GM21576 (cell line): ENCODE measurements around the gene CCDC85C.

ENCODE experiments used
- ATAC-seq: cut with Tn5 transposase; IDR thresholded peaks from one replicate; pipeline ENCODE4 v1.9.1; 2021; ENCODE audit warnings: mild to moderate bottlenecking, moderate library complexity; ENCODE audit not compliant: unreplicated experiment

Gene CCDC85C

GRCh38 chr14:99562856-99563748 lies 40.9 kb downstream of the CCDC85C start:
- ATAC-seq = no peak

DNA sequence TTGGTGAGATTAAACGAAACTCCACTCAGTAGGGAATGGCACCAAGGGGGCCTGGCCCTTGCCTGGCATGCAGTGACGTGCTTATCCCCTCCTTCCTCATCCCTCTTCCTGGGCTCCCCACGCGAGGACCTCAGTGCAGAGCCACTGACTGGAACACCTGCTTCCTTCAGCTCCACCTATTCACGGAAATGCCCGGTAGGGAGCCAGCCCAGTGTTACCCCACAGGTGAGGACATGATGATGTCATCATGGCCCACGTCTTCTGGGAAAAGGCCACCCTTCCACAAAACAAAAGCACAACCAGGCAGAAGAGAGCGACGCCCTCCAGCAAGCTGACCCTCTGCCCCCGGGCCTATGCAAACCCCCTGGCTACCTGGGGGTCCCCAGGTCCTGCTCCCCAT lies 42.1 kb downstream of the CCDC85C start:
- no peak for ATAC-seq

DNA sequence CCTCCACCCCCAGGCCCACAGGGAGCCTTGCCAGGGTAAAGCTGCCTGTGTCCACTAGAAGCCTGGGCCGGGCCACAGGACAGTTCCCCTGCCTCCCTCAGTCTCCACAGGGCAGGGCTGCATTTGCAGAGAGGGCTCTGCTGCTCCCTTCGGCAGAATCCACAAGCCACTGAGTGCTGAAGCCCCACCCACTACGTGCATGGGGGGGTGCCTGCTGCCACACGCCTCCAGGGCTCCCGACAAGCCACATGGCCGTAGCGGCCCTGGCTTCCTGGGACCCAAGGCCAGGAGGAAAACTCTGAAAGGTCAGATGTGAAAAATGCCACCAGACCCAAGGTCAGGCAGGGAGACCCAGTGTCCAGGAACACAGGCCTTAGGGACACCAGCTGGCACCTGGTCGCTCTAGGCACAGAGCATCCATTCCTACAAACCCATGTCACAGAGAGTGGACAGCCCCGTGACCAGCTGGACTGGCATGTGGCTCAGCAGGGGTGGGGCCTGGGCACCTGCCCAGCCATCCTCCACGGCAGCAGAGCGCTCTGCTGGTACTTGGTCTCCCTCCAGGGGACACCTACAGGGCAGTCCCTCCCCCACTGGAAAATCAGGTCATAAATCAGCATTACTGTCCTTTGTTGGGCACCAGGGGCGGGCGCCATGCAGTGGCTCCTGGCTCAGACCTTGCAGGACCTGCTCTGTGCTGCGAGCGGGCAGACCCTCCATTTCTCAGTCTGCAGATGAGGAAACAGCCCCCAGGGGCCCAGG lies 42.9 kb downstream of the CCDC85C start:
- ATAC-seq = no peak

DNA sequence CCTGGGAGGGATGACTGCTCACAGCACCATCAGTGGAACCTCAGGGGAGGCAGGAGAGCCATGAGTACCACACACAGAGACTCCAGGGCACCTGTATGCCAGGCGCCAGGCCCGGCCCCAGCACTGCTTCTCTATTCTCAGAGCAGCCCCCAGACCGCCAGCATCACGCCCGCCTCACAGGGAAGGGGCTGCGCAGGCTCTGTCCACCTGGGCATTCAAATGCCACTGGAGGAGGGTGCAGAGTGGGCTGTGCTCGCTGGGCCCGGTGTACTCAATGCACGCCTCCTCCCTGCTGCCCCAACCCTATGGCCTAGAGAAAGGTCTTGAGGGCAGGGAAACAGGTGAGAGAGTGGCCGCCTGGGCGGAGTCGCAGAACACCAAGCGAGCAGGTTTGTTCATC lies 43.6 kb downstream of the CCDC85C start:
- no peak for ATAC-seq

DNA sequence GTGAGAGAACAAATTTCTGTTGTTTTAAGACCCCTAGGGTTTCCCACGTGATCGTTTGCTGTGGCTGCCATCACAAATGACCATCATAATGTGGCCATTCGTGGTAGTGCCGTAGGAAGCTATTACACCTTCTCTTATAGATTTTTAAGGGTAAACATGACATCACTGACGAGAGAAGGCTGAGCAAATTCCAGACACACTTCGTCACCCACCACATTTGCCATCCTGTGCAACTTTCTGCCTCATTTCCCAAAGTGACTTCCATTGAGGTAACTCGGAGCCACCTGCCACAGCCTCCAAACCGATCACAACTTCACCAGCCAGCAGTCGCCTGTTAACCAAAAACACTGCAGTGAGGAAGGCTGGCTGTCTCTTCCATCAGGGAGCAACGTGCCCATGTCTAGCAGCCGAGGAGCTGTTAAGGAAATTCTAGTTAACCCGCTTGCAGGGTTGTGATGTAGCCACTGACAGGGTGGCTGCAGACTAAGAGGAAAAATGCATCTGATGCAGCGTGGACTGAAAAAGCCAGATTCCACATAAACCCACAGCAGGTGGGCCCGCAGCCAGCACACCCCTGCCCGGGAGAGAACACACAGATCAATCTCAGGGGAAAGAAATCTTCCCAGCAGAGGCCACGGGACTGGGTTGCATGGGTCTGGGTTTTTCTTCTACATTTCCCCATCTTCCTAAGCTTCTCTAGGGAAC lies 44.6 kb downstream of the CCDC85C start:
- ATAC-seq = no peak

GRCh38 chr14:99556134-99556791 lies 47.7 kb downstream of the CCDC85C start:
- no peak for ATAC-seq

GRCh38 chr14:99554757-99555531 lies 49.1 kb downstream of the CCDC85C start:
- ATAC-seq = no peak

- ATAC-seq = no peak
These were observed 49.8 kb downstream of the CCDC85C start for GRCh38 chr14:99554184-99554583.

GRCh38 chr14:99552572-99553216 lies 51.3 kb downstream of the CCDC85C start:
- ATAC-seq = no peak

DNA sequence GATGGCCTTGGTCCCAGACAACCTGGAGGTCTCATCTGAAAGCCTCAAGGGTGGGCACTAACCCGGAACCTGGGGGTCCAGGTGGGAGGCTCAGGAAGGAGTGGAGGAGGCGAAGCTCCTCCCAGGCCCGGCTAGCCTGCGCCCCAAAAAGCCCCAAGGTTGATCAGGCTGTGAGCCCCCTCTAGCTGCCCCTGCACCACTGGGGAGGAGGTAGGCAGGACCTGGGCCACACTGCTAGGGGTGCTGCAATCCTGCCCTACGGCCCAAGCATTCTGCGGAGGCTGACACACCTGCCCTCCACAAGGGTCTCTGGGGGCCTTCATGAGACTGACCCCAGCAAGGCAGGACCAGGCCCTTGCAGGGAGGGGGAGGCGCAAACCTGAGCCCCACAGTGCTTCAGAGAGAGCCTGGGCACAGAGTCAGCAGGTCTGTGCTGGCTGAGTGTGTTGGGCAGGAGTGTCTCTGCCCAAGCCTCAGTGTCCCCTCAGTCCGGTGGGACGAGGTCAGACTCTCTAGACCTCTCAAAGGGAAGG lies 51.9 kb downstream of the CCDC85C start:
- ATAC-seq = no peak

DNA sequence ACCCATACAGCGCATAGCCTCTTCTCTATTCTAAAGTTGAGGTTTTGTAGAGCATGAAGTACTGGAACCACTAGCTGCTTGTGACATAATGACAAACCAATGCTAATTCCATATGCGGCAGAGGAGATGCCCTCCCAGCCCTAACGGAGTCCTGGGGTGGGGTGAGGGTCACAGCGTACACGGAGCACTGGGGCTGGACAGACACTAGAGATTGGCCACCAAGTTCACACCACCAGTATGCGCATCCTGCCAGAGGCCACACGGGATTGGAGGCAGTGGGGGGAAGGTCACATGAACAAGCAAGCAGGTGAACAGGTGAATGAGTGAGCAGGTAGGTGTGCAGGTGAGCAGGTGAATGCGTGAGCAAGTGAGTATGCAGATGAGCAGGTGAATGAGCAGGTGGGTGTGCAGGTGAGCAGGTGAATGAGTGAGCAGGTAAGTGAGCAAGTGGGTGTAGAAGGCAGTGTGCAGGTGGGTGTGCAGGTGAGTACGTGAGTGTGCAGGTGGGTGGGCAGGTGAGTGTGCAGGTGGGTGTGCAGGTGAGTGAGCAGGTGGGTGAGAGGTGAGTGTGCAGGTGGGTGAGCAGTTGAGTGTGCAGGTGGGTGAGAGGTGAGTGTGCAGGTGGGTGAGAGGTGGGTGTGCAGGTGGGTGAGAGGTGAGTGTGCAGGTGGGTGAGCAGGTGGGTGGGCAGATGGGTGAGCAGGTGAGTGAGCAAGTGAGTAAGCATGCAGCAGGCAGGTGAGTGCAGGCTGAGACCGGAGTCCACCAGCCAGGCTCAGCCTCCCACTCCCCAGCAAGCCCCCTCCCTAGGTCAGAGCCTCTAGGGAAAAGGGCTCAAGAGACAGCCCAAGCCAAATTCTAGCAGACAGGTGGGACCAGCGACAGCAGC lies 52.7 kb downstream of the CCDC85C start:
- ATAC-seq = no peak

DNA sequence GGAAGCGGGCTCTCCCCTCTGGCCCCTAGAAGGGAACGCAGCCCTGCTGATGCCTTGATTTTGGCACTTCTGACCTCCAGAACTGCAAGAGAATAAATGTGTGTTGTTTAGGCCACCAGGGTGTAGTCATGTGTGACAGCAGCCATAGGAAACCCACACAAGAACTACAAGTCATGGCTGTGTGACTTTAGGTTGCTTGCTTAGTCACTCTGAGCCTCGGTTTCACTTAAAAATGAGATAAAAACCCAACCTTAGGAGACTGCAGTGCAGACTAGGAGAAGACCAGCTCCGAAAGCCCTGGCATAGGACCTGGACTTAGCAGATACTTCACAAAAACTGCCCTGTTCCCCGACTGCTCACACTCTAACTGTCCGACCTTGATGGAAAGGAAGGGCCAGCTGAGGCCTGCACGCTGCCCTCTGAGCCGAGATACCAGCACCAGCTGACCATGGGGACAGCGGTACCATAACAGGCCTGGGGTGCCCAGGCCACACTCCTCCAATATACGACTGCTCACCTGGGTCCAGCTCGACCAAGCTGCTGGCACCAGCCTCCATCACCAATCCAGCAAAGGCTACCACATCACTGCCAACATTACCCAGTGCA lies 53.5 kb downstream of the CCDC85C start:
- no peak for ATAC-seq

DNA sequence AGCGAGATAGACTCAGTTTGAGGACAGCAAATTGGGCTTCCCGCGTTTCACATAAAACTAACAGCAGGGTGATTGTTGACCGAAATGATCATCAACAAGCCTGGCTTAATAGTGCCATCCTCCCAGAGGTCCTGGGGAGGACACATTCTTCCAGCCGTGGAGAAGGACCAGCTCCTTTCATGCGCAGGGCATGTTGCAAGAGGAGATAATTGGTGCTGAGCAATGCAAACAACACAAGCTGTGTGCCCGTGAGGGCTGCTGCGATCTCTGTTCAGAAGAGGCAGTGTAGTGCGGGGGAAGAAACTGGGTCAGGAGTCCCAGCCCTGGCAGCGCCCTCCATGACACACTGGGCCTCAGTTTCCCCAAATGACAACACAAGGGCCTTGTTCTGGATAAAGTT lies 54.3 kb downstream of the CCDC85C start:
- ATAC-seq = no peak

DNA sequence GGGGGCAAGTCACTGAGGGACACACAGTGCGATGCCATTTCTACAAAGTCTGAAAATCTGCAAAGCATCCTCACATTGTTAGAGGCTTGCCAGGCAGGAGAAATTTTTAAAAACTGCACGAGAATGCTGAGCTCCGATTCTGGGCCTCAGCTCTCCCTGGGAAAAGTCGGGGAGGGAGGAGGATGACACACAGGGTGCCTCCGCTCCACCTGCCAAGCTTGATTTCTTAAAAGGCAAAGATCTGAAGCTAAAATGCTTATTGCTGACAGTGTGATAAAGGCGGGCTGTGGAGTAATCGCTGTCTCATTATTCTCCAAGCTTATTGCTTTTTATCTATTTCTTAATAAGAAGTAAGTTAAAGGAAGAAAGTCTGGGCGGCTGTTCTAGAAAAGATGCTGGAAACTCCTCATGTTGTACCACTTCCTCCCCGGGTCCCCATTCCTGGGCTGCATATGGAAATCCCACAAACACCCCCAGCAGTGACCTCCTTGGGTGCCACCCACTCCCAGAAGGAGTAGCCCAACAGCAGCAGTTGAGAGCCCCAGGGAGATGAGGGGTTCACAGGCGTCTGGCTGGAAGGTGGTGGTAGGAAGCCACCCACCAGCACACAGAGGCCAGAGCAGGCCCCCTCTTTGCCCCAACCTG lies 55.0 kb downstream of the CCDC85C start:
- ATAC-seq = no peak

DNA sequence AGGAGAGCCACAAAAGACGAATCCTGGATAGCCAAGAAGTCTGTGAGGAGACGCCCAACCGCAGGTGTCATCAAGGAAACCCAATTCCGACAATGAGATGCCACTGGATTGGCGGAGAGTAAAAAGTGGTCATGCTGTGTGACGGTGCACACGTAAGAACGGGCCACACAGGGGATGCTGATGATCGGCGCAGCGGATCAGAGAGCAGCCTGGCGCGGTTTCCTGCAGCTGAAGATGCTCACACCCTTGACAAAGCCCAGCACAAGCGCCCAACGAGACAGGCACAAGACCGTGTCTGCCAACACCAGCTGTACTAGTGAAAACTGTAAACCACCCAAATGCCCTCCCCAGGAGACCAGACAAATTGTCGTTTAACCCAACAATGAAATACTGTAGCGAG lies 55.8 kb downstream of the CCDC85C start:
- ATAC-seq = no peak

DNA sequence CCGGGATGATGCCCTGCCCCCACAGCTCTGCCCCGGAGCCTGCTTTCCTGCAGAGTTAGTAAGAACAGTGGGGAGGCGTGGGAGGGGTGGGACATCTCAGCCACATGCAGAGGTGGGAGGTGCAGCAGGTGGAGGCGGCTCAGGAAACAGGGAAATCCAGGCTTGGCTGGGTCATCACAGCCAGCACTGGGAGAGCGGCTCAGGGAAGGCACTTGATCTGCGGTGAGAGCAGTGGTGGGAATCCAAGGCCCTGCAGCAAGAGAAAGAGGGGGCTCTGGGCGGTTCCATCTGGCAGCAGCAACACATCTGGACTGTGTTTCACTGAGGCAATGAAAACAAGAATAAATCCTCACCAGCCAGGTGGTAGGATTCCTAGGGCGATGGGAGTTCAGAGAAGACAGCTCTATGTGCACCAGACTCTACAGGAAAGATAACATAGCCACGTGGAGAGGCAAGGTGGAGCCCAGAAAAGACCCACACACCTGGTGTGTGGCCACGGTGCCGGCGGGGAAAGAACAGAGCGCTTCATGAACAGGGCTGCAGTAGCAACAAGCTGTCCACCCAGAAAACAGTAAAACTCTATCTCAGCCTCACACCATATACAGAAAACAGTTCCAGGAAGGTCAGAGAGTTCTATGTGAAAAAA lies 57.6 kb downstream of the CCDC85C start:
- no peak for ATAC-seq

- ATAC-seq = no peak
These were observed 58.4 kb downstream of the CCDC85C start for GRCh38 chr14:99545586-99545985.
